GM21786 (cell line): Measurements from ENCODE around the gene DENND5B.
A peak's percentile ranks its signal among the peaks of the same experiment; 100 is the strongest.
"Not testable (repeated sequence)": the region's sequence is repeated elsewhere in the genome, so short reads cannot be mapped to it uniquely, and the experiment has no call there.

Source experiments
- ATAC-seq: cut with Tn5 transposase; IDR thresholded peaks from one replicate; pipeline ENCODE4 v1.9.1; 2021; ENCODE audit not compliant: unreplicated experiment

Gene DENND5B

GRCh38 chr12:31590642-31591379 lies at the start of gene DENND5B:
DENND5B (minus strand) TSS chr12:31591136; CDS start chr12:31590832, 304 bp downstream.
- peak; percentile 41 for ATAC-seq

DNA sequence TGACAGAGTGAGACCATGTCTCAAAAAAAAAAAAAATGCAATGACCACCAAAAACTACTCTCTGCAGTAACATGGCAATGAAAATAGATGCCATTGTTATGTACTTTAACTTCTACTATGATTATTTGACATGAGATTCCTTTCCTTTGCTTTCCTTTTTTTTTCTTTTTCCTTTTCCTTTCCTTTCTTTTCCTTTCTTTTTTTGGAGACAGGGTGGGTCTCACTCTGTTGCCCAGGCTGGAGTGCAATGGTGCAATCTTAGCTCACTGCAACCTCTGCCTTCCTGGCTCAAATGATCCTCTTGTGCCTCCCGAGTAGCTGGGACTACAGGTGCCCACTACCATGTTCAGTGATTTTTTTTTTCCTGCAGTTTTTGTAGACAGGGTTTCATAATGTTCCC lies 43.7 kb upstream of the DENND5B start:
- no peak for ATAC-seq

GRCh38 chr12:31633464-31633863 lies 42.5 kb upstream of the DENND5B start:
- no peak for ATAC-seq

GRCh38 chr12:31631809-31632208 lies 40.9 kb upstream of the DENND5B start:
- no peak for ATAC-seq

DNA sequence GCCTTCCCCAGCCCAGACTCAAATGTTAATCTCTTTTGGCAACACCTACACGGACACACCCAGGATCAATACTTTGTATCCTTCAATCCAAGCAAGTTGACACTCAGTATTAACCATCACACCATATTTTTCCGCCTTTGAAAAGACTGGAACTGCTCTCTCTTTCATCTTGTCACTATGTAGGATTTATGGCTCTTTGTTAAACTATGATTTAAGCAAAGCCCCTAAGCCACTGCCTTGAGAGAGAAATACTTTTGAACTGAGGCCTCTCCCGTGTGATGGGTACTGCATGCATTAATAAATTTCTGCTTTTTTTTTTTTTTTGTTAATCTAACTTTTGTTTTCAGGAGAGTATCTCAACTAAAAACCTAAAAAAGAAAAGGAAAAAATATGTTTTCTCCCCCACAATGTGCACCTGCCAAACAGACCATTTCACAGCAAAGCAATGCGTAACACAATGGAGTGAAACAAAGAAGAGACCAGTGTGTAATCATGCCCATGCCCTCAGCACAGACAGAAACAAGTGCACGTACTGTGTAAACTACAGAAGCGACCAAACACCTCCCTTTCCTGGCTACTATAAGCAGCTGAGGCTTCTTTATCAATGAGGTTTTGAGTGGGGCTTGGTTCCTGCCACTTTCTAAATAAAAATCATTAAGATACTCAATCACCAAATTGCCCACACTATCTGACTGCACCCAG lies 40.2 kb upstream of the DENND5B start:
- no peak for ATAC-seq

DNA sequence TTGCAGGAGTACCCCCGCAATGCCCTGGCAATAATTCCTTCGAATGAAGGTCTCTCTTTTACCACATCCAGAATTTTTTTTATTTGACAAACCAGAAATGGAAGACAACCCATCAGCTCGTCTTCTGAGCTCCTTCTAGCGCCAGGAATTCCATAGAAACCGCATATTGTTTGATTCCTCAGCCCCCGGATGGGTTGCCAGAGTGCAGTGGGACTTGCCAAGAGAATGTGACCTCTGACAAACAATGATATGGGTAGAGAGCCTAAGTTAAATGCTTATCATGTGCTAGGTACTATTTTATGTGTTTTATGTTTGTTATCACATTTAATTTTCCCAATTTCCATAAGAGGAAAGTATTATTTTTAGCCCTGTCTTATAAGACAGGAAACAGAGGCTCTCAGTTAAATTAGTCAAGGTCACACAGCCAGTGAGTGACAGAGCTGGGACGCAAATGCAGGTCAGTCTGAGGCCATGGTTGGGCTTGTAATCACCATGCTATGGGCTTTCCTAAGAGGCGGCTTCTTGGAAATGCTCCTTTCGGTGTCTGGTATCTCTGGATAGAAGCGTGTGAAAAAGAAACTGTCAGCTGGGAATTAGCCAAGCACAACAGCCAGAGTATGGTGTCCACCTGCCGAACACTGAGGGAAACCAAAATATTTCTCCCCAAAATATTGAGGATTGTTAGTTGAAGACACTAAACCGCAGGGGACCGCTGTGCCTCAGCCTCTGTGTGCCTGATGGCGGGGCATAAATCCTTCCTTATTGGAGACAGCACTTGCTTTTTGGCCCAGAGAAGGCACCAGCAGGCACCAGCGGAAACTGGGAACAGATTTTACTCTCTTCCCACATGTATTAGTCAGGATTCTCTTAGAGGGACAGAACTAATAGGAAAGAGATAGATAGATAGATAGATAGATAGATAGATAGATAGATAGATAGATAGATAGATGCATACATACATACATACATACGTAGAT lies 39.1 kb upstream of the DENND5B start:
- no peak for ATAC-seq

DNA sequence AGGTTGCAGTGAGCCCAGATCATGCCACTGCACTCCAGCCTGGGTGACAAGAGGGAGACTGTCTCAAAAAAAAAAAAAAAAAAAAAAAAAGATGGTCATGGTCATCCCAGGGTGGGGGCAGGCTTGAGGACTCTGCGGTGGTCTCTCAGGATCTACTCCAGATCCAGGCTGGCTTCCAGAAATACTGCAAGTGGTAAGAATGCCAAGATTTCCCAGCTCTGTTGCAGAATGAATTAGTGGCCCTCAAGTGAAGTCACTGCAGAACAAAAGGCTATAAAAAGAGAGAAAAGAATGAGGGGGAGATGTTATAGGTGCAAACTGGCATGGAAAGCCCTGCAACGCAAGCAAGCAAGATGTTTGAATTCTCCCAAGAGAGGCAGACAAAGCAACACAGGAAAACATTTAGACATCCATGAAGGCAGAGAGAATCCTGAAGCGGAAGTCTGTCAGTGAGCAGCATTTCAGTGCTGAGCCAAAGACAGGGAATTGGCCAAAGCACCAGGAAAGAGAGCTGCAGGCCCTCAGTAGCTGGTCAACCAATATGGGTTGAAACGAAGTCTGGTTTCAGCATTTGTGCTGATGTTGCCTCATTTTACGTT lies 36.6 kb upstream of the DENND5B start:
- no peak for ATAC-seq

DNA sequence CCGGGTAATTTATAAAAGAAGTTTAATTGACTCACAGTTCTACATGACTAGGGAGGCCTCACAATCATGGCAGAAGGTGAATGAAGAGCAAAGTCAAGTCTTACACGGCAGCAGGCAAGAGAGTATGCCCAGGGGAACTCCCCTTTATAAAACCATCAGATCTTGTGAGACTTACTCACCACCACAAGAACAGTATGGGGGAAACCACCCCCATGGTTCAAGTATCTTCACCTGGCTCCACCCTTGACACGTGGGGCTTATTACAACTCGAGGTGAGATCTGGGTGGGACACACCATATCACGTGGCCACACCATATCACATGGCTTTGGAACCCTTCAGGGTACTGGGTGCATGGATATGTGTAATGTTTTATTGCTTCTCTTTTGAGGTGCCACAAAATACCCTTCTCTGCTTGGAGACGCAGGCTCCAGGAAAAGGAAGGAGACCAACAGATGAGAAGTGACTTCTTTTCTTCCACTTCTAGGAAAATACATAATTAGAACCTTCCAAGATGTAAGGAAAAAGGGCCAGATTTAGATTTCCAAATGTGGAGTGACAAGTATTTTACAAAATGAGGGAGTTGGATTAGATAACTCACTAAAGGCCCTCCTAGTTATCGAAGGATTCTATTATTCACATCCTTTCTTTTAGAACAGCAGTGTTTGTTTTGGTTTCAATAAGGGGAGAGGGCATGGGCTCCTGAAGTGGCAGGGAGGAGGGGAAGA lies 35.5 kb upstream of the DENND5B start:
- ATAC-seq, result no peak

GRCh38 chr12:31622038-31622437 lies 31.1 kb upstream of the DENND5B start:
- no peak for ATAC-seq

- ATAC-seq, result no peak
Measured at GRCh38 chr12:31620311-31620710, 29.4 kb upstream of the DENND5B start.

DNA sequence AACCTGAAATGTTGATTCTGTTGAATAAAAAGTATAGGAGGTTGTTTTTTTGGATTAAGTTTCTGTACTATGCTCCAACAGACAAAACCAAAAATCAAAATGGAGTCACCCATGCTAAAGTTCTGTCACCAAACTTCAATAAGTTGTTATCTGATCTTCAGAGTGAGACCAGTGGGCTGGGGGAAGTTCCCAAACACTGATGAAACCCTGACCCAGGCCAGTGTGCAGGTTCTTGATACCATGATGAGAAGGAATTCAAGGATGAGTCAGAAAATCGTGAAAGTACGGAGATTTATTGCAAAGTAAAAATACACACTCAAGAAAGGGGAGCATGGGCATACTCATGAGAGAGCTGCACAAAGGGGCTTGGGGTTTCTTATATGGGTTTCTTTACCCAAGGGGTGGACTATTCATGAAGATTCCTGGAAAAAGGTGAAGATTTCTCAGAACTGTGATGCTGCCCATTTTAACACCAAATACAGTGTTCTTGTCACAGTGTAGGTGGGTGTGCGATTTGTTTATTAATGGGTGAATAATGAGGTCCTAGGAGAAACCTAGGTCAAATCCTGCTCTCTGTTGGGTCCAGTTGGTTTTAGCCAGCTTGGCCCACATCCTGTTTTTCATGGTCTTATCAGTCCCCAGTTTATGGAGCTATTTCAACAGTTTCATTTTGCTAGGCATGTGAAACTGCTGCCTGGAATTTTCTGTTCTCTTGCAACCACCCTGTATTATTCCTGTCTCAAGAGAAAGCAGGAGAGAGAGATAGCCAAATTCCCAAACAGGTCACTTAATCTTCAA lies 27.5 kb upstream of the DENND5B start:
- no peak for ATAC-seq

DNA sequence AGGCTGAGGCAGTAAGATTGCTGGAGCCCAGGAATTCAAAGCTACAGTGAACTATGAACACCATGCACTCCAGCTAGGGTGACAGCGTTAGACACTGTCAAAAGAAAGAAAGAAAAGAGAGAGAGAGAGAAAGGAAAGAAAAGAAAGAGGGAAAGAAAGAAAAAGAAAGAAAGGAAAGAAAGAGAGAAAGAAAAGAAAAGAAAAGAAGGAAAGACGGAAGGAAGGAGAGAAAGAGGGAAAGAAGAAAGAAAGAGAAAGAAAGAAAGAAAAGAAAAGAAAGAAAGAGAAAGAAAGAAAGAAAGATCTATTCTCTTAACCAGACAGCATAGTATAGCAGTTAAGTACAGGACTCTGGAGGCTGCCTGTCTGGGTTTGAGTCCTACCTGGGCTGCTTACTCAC lies 21.9 kb upstream of the DENND5B start:
- ATAC-seq, result no peak

DNA sequence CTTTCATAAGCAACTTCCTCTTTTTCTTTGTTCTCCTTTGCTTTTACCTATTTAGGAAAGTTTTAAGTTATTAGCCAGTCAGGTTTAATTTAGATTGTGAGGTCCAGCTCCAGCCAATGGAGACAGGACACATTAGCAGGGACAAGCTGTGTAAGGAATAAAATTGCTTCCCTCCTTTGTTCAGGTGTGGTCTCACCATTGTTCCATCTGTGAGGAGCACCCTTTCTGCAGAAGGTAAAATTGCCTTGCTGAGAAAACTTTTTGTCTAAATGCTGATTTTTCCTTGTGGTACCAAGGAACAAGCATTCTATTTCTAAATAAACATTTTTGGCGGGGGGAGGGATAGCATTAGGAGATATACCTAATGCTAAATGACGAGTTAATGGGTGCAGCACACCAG lies 17.4 kb upstream of the DENND5B start:
- not testable (repeated sequence) for ATAC-seq

- no peak for ATAC-seq
Measured at GRCh38 chr12:31605531-31605930, 14.6 kb upstream of the DENND5B start.

GRCh38 chr12:31603546-31604009 lies 12.6 kb upstream of the DENND5B start:
- peak; percentile 97 for ATAC-seq

DNA sequence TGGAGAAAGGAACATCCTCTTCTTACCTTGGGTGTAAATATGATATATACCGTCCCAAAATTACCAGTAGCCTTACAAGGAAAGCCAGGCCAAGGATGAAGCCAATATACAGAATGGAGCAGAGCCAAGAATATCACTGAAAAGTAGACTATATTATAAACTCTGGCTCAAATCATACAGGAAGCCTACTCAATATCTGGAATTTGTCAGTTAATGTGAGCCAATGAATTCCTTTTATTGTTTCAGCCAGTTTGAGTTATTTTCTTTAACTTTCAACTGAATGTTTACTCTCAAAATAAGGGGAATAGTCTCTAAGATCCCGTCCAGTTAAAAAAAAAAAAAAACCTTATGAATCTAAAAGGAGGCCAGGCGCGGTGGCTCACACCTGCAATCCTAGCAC lies 9.8 kb upstream of the DENND5B start:
- no peak for ATAC-seq

DNA sequence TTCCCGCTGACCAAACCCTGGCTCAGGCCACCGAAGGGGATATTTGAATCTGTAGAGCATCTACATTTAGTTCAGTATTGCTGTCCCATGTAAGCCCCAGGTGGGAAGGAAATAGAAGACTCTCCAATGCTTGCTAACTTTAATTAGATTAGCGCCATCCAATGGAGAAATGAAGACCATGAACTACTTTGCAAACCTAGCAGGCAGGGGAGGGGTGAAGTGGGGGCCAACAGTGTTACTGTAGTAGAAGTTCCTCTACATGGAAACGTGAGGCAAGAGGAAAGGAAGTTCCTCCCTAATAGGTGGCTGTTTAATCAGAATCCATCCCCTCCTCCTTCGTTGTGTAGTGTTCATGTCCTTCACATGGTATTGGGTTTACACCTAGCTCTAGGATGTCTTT lies 9.3 kb upstream of the DENND5B start:
- ATAC-seq, result no peak

DNA sequence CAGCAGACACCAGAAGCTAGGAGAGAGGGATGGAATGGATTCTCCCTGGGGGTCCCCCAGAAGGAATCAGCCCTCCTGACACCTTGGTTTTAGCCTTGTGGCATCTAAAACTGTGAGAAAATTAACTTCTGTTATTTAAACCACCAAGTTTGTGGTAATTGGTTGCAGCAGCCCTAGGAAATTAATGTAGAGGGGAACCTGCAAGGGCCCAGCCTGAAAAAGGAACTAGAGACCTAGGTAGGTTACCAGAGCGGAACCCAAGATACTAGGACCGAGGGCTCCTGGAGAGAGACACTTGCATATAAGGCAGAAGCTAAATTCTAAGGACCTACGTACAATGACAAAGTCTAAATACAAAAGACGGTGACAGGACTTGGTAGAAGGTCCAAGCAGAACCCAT lies 8.1 kb upstream of the DENND5B start:
- ATAC-seq, result peak; percentile 45

DNA sequence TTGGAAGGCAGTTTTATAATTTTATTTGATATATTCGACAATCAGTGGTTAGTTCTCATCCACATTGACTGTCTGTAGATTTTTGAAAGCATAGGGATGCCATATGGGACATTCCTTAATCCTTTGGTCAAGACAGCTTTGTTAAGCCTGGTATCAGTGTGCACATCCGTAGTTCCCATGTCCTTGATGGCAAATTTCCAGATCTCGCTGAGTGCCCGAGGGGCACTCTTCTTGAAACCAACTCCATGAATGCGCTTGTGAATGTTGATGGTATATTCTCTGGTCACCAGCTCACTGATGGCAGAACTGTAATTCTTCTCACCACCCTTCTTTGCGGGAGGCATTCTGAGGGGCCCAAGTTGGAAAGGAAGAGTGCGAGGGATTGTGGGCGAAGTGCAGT lies 6.1 kb upstream of the DENND5B start:
- no peak for ATAC-seq
